Right ventricle myocardium superior (tissue), 1 donor: ENCODE results near the gene PLAC9. TPM values are rescaled to one million over a fixed set of nuclear protein-coding genes. Genes with fewer than 3 reads are reported as not detected.
A peak's percentile ranks its signal among the peaks of the same experiment; 100 is the strongest.

Source experiments
- ATAC-seq: fragments of 200-7000 bp; cut with Tn5 transposase; one replicate; pipeline ENCODE4 v1.9.1; 2020; ENCODE audit warnings: mild to moderate bottlenecking; ENCODE audit not compliant: poor library complexity
- DNase-seq: peaks from one replicate; pipeline ENCODE4 v3.0.0-alpha.2; 2020
- intact Hi-C: fragments of 100-400 bp; cut with DNase I; formaldehyde crosslinking; loops from one replicate; pipeline ENCODE4 v1.11.2; 2022
- total RNA-seq: library from RNA; stranded (reverse); fragmentation: NEBNext Ultra II Directional; extraction: Animal tissue kit (Norgen Biotek cat#: 25700); gene quantifications from one replicate; pipeline ENCODE4 v1.2.1, GENCODE V29; 2021
- donor health status: DM: no; HTN: yes; CAD: no; lungs with severe emphysema.

The PLAC9 gene
- total RNA-seq, 1 donor from 2014 or later: 29.1 TPM

- intact Hi-C loops: no loop called here
- DNase-seq (no peak), ATAC-seq (no peak)
These were observed 38.1 kb downstream of the PLAC9 start for GRCh38 chr10:80170641-80171040.

GRCh38 chr10:80171248-80171660 is 38.7 kb downstream of the PLAC9 start:
- intact Hi-C loops: no loop called here
- DNase-seq: no peak
- ATAC-seq: no peak

- intact Hi-C loops: no loop called here
- ATAC-seq (no peak), DNase-seq (no peak)
These were observed 40.4 kb downstream of the PLAC9 start for GRCh38 chr10:80172896-80173295.

DNA sequence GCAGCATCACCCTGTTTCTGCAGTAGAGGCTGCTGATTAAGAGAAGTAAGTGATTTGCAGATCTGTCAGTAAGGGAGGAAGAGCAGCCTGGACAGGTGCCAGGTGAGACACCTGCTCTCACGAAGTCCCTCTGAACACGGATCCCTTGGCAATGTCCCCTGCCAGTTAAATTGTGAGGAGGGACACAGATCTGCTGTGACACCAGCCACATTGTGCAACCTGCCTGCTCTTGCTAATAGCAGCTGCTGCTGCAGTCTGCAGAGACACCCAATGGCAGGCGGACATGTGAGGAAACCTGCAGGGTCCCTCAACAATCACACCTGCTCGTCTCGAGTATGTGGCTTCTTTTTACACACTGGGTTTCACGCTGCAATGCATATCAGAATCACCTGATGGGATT is 40.9 kb downstream of the PLAC9 start:
- intact Hi-C loops: no loop called here
- DNase-seq (no peak), ATAC-seq (no peak)

DNA sequence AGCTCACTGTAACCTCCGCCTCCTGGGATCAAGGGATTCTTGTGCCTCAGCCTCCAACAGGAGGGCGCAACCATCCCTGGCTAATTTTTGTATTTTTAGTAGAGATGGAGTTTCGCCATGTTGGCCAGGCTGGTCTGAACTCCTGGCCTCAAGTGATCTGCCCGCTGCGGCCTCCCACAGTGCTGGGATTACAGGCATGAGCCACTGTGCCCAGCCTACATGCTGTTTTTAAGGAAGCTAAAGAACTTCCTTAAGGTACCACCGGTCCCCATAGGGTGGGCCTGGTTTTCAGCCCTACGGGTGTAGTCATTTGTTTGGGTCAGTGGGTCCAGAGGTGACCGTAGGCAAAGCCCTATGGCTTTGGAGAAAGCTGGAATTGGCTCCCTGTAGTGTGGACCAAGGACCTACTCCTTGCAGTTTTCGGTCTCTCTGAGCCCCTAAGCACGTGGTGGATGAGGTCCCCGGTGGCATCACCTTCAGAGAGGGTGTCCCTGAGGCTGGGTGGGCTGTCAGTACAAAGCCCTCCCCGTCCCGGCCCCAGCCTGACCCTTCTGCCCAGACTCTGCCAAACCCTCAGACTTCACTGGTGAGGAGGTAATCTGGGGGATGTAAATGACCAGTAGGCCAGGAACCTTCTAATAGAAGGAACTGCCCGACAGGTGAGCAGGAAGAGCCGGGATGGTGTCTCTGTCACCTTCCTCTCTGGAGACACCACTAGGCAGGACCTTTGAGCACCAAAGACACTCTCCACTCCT is 42.3 kb downstream of the PLAC9 start:
- DNase-seq (no peak), ATAC-seq (no peak)
- intact Hi-C loops: no loop called here

DNA sequence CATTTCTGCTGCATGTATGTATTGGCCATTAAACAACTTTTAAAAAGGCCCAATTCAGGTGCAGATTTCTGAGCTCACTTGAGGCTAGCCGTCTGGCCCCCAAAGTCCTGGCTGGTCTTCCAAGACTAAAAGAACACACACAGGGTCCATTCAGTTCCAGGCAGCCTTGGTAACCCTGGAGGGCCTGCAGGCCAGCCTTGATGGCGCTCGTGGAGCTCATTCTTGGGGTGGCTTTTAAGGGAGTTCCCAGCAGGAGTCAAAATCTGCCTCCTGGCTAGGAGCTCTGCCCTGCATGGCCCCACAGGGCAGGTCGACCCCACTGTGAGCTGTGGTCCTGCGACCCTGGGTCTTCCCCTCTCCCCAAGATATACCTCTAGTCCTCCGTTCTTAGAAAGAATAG is 44.0 kb downstream of the PLAC9 start:
- DNase-seq (no peak), ATAC-seq (no peak)
- intact Hi-C loops: no loop called here

DNA sequence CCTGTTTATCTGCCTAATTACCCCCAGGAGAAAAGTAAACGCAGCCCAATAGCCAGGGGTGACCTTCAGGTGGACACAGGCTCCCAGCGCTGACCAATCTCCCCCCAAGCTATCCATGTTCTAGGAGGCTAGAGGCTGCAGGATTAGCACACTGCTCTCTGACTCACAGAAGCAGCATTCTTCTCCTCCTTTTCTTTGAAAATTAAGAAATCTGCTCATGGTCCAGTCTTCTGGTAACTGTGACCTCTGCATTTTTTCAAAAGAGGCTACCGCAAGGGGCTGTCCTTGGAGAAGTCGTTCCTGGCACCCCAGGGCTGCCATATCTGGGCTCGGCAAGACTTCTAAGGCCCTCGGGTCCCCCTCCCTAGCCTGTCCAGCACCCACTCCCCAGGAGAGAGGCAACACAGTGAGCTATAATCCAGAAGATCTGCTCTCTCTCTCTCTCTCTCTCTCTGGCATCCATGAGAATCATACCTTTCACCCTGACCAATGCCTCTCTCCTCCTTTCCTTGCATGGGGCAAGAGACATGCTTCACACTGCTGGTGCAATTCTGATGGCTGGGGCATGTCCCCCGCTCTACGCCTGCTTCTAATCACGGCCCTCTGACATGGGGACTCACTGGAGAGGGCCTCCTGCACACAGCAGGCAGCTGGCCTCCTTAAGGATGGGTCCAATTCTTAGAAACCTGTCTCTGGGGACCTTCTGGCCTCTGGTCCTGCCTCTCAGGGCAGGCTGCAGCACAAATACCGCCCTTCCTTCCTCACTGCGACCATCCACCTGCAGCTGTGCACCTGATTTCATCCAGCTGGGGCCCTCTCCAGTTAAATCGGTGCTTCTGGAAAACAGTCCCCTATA is 45.5 kb downstream of the PLAC9 start:
- intact Hi-C loops: no loop called here

DNA sequence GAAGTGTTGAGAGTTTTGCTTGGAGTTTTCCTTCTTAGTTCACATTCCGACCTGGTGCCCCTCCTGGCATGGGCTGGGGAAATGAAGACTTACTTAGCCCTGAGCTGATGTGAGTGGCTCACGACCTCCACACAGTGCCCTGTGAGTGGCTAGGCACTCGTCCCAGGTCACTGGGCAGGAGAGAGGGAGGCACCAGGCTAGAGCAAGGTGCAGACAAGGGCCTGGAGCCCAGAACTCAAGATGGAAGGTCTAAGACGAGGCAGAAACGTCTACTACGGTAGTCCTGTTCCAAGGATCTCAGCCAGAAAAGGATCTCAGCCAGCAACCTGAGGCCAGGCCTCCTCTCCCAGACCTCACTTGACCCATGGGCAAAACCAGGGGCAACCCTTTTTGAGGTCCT is 50.5 kb downstream of the PLAC9 start:
- intact Hi-C loops: no loop called here
- DNase-seq (peak; percentile 40), ATAC-seq (no peak)

More for the DNA sequence above, 45.5 kb downstream of the PLAC9 start:
- ATAC-seq: peak; percentile 32
- DNase-seq: no peak

DNA sequence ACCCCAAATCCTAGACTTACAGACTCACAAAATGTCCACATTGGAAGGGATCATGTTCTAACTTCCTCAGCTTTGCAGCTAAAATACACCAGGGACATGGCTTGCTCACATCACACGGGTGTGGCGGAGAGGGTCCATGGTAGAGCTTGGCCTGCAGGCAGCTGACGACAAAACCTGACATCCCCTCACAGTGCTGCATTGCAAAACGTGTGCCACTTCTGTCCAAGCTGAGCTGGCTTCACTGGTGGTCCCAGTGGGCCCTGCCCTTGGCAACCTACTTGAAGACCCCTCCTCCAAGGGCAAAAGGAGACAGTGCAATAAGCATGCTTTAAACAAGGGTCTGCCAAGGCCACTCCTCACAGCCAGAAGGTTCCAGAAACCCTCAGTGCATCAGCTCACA is 50.9 kb downstream of the PLAC9 start:
- ATAC-seq: no peak
- intact Hi-C loops: no loop called here
- DNase-seq: peak; percentile 33

GRCh38 chr10:80184291-80184690 is 51.8 kb downstream of the PLAC9 start:
- DNase-seq (no peak), ATAC-seq (no peak)
- intact Hi-C loops: no loop called here

DNA sequence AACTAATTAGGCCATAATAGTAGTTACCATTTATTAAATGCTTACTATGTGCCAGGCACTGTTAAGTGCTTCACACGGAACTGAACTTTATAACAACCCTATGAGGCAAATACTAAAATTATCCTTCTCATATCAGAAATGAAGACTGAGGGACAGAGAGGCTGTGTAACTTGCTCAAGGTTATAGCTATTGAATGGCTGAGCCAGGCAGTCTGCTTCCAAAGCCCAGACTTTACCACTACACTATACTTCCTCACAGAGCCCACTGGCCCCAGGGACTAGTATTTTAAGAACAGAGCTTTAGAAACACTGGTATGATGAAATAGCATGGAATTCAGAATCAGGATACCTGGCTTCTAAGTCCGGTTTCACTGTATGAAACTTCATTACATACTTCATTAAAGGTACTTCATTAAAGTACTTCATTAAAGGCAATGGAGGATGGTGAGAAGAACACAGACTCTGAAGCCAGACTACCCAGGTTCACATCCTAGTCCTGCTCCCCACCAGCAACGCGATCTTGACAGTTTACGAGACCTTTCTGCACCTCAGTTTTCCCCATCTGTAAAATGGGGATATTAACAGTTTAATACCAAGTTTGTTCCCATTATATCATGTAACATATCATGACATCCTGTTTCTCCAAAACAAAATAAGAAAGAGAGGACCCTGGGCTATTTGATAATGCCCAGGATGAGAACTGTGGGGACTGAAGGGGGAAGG is 53.2 kb downstream of the PLAC9 start:
- DNase-seq (no peak), ATAC-seq (peak; percentile 69)
- intact Hi-C loops: no loop called here

DNA sequence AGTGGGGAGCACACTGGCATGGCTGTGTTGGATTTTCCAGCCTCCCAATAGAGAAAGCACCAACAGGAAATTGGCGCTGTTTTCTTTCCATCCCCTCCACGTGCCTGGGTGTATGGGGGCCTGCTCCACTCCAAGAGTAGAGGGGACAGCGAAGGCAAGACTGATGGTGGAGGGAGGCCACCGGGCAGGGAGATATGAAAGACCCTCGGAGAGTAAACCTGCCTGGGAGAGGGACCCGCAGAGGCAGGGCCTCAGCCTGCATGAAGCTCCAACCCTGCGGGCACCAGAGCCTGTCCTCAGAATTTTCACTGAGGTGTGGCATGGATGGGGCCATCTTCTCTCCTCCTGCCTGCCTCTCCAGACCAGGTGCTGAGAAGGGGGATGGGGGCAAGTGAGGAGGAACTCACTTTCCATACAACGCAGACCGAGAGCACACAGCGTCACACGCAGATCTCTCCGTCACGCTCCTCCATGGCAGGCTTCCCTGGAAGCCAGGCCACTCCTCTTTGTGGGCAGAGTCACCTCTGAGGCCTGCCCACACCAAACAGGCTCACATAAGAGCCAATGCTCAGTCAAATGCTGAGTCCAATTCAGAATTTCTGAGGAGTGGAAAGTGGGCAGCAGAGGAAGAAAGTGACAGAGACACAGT is 54.0 kb downstream of the PLAC9 start:
- intact Hi-C loops: no loop called here
- DNase-seq: peak; percentile 72
- peak; percentile 80 for ATAC-seq

GRCh38 chr10:80187060-80187459 is 54.5 kb downstream of the PLAC9 start:
- ATAC-seq (peak; percentile 1), DNase-seq (no peak)
- intact Hi-C loops: no loop called here

GRCh38 chr10:80187465-80188409 is 55.2 kb downstream of the PLAC9 start:
- DNase-seq (peak; percentile 62), ATAC-seq (peak; percentile 6)
- intact Hi-C loops: no loop called here

DNA sequence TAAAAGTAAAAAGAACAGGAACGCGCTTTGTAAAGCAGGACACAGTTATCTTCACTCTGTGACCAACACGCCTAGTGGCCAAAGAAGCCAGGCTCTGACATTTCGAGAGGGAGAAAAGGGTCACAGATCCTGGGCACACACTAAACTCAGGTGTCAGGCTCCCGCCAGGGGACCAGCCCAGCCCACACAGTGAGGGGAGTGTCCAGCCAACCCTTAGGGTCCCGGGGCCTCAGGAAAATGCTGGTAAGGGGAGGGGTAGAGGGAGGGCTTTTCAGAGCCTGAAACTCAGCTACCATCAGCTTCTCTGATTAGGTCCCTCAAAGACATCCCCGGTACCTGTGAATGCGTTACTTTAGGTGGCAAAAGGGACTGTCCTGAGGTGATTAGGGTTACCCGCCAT is 56.2 kb downstream of the PLAC9 start:
- no peak for ATAC-seq
- peak; percentile 30 for DNase-seq
- intact Hi-C loops: no loop called here

GRCh38 chr10:80191589-80192270 is 59.2 kb downstream of the PLAC9 start:
- DNase-seq: peak; percentile 37
- intact Hi-C loops: no loop called here
- no peak for ATAC-seq

DNA sequence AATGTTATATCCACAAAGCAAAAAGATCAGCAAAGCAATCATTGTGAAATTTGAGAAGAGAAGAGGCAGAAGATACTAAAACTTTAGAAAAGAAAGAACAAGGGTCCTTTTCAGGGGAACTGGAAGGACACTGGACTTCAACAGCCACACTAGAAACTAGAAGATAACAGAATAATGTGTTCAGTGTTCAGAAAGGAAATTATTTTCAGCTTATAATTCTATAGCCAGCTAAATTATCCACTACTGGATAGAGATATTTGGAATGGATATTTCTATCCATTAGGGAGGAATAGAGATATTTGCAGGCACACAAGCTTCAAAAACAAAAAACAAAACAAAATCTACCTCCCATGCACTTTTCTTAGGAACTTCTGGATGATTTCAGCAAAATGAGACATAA is 60.0 kb downstream of the PLAC9 start:
- DNase-seq (no peak), ATAC-seq (no peak)
- intact Hi-C loops: no loop called here
